ENCODE data around the gene ACER3. TPM values are rescaled to one million over a fixed set of nuclear protein-coding genes. Genes with fewer than 3 reads are reported as not detected.
"Not testable (repeated sequence)": the region's sequence is repeated elsewhere in the genome, so short reads cannot be mapped to it uniquely, and the experiment has no call there.

ACER3 gene
- total and polyA plus RNA-seq, 4 donors, result 1.9 to 5.9 (median 4.2) TPM

DNA sequence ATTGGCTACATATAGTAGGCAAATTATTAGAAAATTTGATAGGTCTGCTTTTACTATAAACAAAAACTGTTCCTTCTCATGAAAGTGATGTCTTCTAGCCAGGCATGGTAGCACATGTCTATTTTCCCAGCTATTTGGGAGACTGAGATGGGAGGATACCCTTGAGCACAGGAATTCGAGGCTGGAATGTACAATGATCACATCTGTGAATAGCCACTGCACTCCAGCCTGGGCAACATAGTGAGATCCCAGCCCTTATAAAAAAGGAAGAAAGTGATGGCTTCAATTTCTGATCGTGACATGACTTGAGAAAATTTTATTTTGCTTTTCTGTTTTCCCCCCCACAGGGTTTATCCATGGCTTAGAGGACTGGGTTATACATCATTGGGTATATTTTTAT lies 154.0 kb downstream of the ACER3 start:
- Histone ChIP-seq H3K4me1 (ENCODE audit: control insufficient read depth in 4 of 4, insufficient read depth in 4 of 4, low read length in 3 of 4) (no peaks in the 10 kb centered on the region), H3K27ac (ENCODE audit: low read depth in 1 of 2, low read length in 2 of 2) (no peak overlapping the region), H3K36me3 (ENCODE audit: control insufficient read depth in 4 of 4, insufficient read depth in 3 of 4, low read depth in 1 of 4, low read length in 3 of 4) (peaks cover 0 to 4% (median 0%) of the 10 kb centered on the region in 4 donors), H3K27me3 (ENCODE audit: control insufficient read depth in 4 of 4, insufficient read depth in 4 of 4, low read length in 3 of 4) (no peaks in the 10 kb centered on the region), H3K9me3 (ENCODE audit: control insufficient read depth in 4 of 4, low read length in 3 of 4) (no peaks in the 10 kb centered on the region), H3K9ac (ENCODE audit: low read depth in 1 of 2, low read length in 2 of 2) (no peak overlapping the region), H3K4me3 (ENCODE audit: low read depth in 1 of 3, low read length in 3 of 3) (no peak overlapping the region)
- DNase-seq (ENCODE audit: low spot score), result no peak
- WGBS, result 95% methylated on average over 2 of the region's 2 CpGs
- TF ChIP-seq FOXA2 (IDR thresholded peaks at IDR 0.05), result no peak
- no peak for TF ChIP-seq RAD21 (IDR thresholded peaks at IDR 0.05)
- no peak for TF ChIP-seq TAF1 (conservative IDR thresholded peaks at IDR 0.05)
- no peak for TF ChIP-seq EGR1 (IDR thresholded peaks at IDR 0.05; ENCODE audit: low read depth in 2 of 2)
- TF ChIP-seq FOXA1 (IDR thresholded peaks at IDR 0.05), result no peak
- TF ChIP-seq HNF4A (conservative IDR thresholded peaks at IDR 0.05), result no peak
- TF ChIP-seq, protein P1, sequence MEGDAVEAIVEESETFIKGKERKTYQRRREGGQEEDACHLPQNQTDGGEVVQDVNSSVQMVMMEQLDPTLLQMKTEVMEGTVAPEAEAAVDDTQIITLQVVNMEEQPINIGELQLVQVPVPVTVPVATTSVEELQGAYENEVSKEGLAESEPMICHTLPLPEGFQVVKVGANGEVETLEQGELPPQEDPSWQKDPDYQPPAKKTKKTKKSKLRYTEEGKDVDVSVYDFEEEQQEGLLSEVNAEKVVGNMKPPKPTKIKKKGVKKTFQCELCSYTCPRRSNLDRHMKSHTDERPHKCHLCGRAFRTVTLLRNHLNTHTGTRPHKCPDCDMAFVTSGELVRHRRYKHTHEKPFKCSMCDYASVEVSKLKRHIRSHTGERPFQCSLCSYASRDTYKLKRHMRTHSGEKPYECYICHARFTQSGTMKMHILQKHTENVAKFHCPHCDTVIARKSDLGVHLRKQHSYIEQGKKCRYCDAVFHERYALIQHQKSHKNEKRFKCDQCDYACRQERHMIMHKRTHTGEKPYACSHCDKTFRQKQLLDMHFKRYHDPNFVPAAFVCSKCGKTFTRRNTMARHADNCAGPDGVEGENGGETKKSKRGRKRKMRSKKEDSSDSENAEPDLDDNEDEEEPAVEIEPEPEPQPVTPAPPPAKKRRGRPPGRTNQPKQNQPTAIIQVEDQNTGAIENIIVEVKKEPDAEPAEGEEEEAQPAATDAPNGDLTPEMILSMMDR (IDR thresholded peaks at IDR 0.05; ENCODE audit: low read depth, low read length, missing input control), result no peak
- TF ChIP-seq GABPA (IDR thresholded peaks at IDR 0.05 in 1 of 2, conservative IDR thresholded peaks at IDR 0.05 in 1 of 2), result no peak
- TF ChIP-seq MAX (IDR thresholded peaks at IDR 0.05), result no peak

GRCh38 chr11:77018396-77018924 lies 157.7 kb downstream of the ACER3 start:
- DNase-seq (ENCODE audit: low spot score); H3K4me1 ChIP-seq (ENCODE audit: control insufficient read depth in 4 of 4, insufficient read depth in 4 of 4, low read length in 3 of 4); H3K36me3 ChIP-seq (ENCODE audit: control insufficient read depth in 4 of 4, insufficient read depth in 3 of 4, low read depth in 1 of 4, low read length in 3 of 4); H3K27me3 ChIP-seq (ENCODE audit: control insufficient read depth in 4 of 4, insufficient read depth in 4 of 4, low read length in 3 of 4); H3K27ac ChIP-seq (ENCODE audit: low read depth in 1 of 2, low read length in 2 of 2); H3K4me3 ChIP-seq (ENCODE audit: low read depth in 1 of 3, low read length in 3 of 3); H3K9ac ChIP-seq (ENCODE audit: low read depth in 1 of 2, low read length in 2 of 2); H3K9me3 ChIP-seq (ENCODE audit: control insufficient read depth in 4 of 4, low read length in 3 of 4): not testable (repeated sequence)
- WGBS, result 88% methylated on average over 2 of the region's 2 CpGs

DNA sequence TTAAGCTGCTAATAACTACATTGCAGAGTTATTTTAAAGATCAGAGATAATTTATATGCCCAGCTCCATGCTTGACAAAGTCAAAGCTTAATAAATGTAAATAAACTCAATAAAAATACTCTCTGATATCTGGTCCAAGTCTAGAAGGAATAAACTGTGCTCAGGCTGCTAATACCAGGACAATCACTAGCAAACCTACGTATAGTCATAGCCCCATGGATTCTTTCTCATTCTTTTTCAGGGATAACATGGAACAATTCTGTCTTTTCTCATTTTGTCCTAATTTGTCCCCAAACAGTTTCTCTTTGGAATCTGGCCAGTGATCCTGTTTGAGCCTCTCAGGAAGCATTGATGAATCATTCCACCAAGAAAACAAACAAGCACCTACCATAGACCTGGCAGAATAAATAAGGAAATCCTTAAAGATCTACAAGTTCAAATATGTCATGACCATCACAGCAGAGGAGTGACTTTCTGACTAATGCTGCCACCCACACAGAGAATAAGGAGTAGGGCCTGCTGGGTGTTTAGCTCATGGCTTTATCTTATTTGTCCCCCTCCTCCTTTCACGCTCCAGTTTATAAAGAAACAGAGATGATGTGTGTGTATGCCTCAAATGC lies 159.4 kb downstream of the ACER3 start:
- H3K9me3 ChIP-seq (ENCODE audit: control insufficient read depth in 4 of 4, low read length in 3 of 4), result no peaks in the 10 kb centered on the region
- no peak for DNase-seq (ENCODE audit: low spot score)
- no peak for TF ChIP-seq GABPA (IDR thresholded peaks at IDR 0.05 in 1 of 2, conservative IDR thresholded peaks at IDR 0.05 in 1 of 2)
- TF ChIP-seq FOXA1 (IDR thresholded peaks at IDR 0.05), result no peak
- TF ChIP-seq ATF3 (IDR thresholded peaks at IDR 0.05), result no peak
- no peak for TF ChIP-seq RXRA (IDR thresholded peaks at IDR 0.05)
- TF ChIP-seq, protein P2, sequence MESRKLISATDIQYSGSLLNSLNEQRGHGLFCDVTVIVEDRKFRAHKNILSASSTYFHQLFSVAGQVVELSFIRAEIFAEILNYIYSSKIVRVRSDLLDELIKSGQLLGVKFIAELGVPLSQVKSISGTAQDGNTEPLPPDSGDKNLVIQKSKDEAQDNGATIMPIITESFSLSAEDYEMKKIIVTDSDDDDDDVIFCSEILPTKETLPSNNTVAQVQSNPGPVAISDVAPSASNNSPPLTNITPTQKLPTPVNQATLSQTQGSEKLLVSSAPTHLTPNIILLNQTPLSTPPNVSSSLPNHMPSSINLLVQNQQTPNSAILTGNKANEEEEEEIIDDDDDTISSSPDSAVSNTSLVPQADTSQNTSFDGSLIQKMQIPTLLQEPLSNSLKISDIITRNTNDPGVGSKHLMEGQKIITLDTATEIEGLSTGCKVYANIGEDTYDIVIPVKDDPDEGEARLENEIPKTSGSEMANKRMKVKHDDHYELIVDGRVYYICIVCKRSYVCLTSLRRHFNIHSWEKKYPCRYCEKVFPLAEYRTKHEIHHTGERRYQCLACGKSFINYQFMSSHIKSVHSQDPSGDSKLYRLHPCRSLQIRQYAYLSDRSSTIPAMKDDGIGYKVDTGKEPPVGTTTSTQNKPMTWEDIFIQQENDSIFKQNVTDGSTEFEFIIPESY (IDR thresholded peaks at IDR 0.05), result no peak
- no peak for TF ChIP-seq SP1 (IDR thresholded peaks at IDR 0.05)
- TF ChIP-seq JUND (IDR thresholded peaks at IDR 0.05), result no peak
- TF ChIP-seq, protein P3, sequence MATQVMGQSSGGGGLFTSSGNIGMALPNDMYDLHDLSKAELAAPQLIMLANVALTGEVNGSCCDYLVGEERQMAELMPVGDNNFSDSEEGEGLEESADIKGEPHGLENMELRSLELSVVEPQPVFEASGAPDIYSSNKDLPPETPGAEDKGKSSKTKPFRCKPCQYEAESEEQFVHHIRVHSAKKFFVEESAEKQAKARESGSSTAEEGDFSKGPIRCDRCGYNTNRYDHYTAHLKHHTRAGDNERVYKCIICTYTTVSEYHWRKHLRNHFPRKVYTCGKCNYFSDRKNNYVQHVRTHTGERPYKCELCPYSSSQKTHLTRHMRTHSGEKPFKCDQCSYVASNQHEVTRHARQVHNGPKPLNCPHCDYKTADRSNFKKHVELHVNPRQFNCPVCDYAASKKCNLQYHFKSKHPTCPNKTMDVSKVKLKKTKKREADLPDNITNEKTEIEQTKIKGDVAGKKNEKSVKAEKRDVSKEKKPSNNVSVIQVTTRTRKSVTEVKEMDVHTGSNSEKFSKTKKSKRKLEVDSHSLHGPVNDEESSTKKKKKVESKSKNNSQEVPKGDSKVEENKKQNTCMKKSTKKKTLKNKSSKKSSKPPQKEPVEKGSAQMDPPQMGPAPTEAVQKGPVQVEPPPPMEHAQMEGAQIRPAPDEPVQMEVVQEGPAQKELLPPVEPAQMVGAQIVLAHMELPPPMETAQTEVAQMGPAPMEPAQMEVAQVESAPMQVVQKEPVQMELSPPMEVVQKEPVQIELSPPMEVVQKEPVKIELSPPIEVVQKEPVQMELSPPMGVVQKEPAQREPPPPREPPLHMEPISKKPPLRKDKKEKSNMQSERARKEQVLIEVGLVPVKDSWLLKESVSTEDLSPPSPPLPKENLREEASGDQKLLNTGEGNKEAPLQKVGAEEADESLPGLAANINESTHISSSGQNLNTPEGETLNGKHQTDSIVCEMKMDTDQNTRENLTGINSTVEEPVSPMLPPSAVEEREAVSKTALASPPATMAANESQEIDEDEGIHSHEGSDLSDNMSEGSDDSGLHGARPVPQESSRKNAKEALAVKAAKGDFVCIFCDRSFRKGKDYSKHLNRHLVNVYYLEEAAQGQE (IDR thresholded peaks at IDR 0.05), result no peak
- no peak for TF ChIP-seq FOXA2 (IDR thresholded peaks at IDR 0.05)
- TF ChIP-seq TAF1 (conservative IDR thresholded peaks at IDR 0.05), result no peak
- TF ChIP-seq MAX (IDR thresholded peaks at IDR 0.05), result no peak
- TF ChIP-seq EGR1 (IDR thresholded peaks at IDR 0.05; ENCODE audit: low read depth in 2 of 2), result no peak
- no peak overlapping the region for H3K9ac ChIP-seq (ENCODE audit: low read depth in 1 of 2, low read length in 2 of 2)
- peaks cover 0 to 4% (median 0%) of the 10 kb centered on the region in 4 donors for H3K36me3 ChIP-seq (ENCODE audit: control insufficient read depth in 4 of 4, insufficient read depth in 3 of 4, low read depth in 1 of 4, low read length in 3 of 4)
- H3K27me3 ChIP-seq (ENCODE audit: control insufficient read depth in 4 of 4, insufficient read depth in 4 of 4, low read length in 3 of 4), result no peaks in the 10 kb centered on the region
- no peaks in the 10 kb centered on the region for H3K4me1 ChIP-seq (ENCODE audit: control insufficient read depth in 4 of 4, insufficient read depth in 4 of 4, low read length in 3 of 4)
- WGBS, result 82% methylated on average over 2 of the region's 2 CpGs
- H3K4me3 ChIP-seq (ENCODE audit: low read depth in 1 of 3, low read length in 3 of 3), result no peak overlapping the region
- H3K27ac ChIP-seq (ENCODE audit: low read depth in 1 of 2, low read length in 2 of 2), result no peak overlapping the region

All from liver (tissue), 9 donors.